Measurements from ENCODE around the gene CHST1. TPM values are rescaled to one million over a fixed set of nuclear protein-coding genes. Genes with fewer than 3 reads are reported as not detected.

Gene CHST1
- total RNA-seq, 1 donor from 2014 or later: 0.88 TPM

DNA sequence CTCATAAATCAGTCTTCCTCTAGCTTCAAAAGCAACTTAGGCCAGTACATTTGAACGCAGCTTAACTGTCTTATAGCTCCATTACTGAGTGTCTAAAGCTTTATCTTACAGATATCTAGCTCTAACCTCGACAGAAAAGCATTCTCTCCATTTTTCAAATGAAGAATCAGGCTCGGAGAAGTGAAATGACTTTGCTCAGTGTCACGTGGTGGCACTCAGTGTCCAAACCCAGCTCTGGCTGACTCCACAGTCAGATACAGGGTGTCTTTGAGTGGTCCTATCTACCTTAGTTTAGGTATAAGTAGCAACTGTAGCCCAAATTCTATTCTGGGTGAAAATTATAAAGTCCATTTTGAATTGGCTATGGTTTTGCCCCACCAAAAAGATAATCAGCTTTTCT lies 38.7 kb upstream of the CHST1 start:
- no peak overlapping the region for H3K4me3 ChIP-seq (ENCODE audit: low read depth, low read length)
- H3K27me3 ChIP-seq (ENCODE audit: control insufficient read depth, insufficient read depth, low read length): no peaks in the 10 kb centered on the region
- H3K36me3 ChIP-seq (ENCODE audit: control insufficient read depth, insufficient read depth, low read length): no peaks in the 10 kb centered on the region
- TF ChIP-seq, protein P1, sequence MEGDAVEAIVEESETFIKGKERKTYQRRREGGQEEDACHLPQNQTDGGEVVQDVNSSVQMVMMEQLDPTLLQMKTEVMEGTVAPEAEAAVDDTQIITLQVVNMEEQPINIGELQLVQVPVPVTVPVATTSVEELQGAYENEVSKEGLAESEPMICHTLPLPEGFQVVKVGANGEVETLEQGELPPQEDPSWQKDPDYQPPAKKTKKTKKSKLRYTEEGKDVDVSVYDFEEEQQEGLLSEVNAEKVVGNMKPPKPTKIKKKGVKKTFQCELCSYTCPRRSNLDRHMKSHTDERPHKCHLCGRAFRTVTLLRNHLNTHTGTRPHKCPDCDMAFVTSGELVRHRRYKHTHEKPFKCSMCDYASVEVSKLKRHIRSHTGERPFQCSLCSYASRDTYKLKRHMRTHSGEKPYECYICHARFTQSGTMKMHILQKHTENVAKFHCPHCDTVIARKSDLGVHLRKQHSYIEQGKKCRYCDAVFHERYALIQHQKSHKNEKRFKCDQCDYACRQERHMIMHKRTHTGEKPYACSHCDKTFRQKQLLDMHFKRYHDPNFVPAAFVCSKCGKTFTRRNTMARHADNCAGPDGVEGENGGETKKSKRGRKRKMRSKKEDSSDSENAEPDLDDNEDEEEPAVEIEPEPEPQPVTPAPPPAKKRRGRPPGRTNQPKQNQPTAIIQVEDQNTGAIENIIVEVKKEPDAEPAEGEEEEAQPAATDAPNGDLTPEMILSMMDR (IDR thresholded peaks at IDR 0.05; ENCODE audit: insufficient read depth, low read length, poor library complexity, severe bottlenecking): no peak
- DNase-seq (ENCODE audit: low read depth): no peak

DNA sequence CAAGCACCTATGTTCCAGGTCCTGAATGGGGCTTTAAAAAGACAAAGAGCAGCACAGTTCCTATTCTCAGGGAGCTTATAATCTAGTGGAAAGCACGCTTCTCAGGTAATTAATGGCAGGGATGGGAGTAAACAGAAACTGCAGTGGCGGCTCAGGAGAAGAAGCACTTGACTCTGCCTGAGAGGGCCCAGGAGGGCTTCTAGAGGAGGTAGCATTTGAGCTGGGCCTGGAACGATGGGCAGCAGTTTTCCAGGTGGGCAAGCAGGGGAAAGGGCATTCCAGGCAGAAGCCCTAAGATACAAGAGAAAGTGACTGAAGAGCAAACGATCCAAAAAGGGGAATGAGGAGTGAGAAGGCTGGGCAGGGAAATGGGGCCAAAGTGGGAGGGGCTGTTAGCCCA lies 37.1 kb upstream of the CHST1 start:
- Histone ChIP-seq H3K27me3 (ENCODE audit: control insufficient read depth, insufficient read depth, low read length) (no peaks in the 10 kb centered on the region), H3K4me3 (ENCODE audit: low read depth, low read length) (no peak overlapping the region), H3K36me3 (ENCODE audit: control insufficient read depth, insufficient read depth, low read length) (no peaks in the 10 kb centered on the region)
- TF ChIP-seq, protein P1 (IDR thresholded peaks at IDR 0.05; ENCODE audit: insufficient read depth, low read length, poor library complexity, severe bottlenecking): no peak
- DNase-seq (ENCODE audit: low read depth): no peak

DNA sequence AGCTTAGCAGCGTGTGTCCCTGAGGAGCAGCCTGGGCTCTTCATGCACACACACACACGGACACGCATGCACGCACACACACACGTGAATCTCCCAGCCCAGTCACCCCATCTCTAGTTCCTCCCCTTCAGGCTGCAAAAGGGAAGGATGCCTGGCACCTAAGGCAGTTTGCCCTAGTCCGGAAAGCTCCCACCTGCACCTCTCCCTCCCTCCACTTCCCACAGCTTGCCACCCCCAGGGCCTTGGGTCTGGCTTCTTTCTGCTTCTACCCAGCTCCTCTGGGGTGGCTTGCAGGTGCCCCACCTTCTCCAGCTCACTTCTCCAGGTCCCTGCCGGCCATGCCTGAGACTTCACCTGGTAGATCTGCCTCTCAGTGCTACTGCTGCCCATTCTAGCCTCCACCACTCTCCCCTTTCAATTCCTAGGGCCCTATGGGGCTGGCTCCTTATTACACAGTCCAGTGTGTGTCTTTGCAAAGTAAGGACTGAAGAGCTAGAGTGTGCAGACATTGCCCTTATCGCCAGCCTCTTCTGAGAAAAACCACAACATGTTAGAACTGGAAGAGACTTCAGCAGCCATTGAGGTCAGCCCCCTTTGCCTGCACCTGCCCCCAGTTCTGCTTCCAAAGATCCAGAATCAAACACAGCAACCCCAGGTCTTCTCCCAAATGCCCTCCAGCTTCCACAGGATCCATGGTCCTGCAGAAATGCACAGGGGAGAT lies 33.5 kb upstream of the CHST1 start:
- Histone ChIP-seq H3K4me3 (ENCODE audit: low read depth, low read length) (no peak overlapping the region), H3K27me3 (ENCODE audit: control insufficient read depth, insufficient read depth, low read length) (no peaks in the 10 kb centered on the region), H3K36me3 (ENCODE audit: control insufficient read depth, insufficient read depth, low read length) (no peaks in the 10 kb centered on the region)
- DNase-seq (ENCODE audit: low read depth): no peak
- TF ChIP-seq, protein P1 (IDR thresholded peaks at IDR 0.05; ENCODE audit: insufficient read depth, low read length, poor library complexity, severe bottlenecking): no peak

DNA sequence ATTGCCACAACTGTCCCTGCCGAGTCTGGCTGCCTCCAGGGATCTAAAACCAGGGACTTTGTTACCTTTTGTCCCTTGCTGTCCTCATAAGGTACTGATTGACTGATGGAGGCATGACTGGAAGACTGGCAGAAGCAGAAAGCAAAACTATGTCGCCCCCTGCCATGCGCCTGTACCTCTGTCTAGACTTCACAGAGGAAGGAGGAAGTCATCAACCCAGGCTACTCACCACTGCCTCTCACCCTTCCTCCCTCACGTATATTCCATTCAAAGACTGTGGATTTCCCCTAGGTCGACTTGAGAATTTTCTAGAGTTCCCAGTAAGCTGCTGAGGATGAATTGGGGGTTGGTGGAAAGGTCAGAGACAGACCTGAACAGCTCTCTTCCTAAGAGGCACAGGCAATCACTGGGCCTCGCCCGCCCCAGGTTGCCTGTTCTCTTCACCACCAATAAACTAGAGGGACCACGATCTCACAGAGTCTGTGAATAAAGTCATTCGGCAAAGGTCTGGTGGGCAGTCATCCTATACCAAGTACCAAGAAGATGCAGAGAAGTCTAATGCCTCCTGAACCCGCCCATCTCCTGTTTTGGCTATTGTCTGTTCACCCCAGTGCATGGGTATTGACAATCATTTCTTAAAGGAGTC lies 27.5 kb upstream of the CHST1 start:
- no peak for DNase-seq (ENCODE audit: low read depth)
- H3K27me3 ChIP-seq (ENCODE audit: control insufficient read depth, insufficient read depth, low read length): no peaks in the 10 kb centered on the region
- H3K36me3 ChIP-seq (ENCODE audit: control insufficient read depth, insufficient read depth, low read length): no peaks in the 10 kb centered on the region
- TF ChIP-seq, protein P1 (IDR thresholded peaks at IDR 0.05; ENCODE audit: insufficient read depth, low read length, poor library complexity, severe bottlenecking): no peak
- H3K4me3 ChIP-seq (ENCODE audit: low read depth, low read length): no peak overlapping the region

DNA sequence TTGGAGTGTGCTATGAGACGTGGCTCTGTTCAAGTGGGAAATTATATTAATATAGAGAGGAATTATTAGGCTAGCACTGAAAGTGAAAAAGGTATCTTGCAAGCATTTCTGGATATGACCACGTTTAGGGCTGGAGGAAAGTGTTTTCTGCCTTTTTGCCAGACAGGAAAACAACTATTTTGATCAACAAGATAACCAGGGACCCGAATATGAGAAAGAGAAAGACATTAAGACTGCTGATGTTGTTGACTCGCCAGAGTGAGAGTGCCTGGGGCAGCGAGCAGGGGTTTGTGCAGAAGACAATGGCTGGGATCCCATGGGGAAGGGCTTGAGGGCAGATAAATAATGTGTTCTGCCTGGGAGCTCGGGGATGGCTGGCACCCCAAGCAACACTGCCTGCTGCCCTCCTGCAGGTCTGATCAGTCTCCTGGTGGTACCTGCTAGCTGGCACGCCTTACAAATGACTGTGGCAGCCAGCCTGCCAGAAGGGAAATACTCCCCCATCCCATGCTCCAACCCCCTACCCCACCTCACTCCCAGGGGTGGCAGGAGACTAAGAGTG lies 23.1 kb upstream of the CHST1 start:
- H3K36me3 ChIP-seq (ENCODE audit: control insufficient read depth, insufficient read depth, low read length): no peaks in the 10 kb centered on the region
- peaks cover 9% of the 10 kb centered on the region for H3K27me3 ChIP-seq (ENCODE audit: control insufficient read depth, insufficient read depth, low read length)
- H3K4me3 ChIP-seq (ENCODE audit: low read depth, low read length): no peak overlapping the region
- no peak for DNase-seq (ENCODE audit: low read depth)
- TF ChIP-seq, protein P1 (IDR thresholded peaks at IDR 0.05; ENCODE audit: insufficient read depth, low read length, poor library complexity, severe bottlenecking): no peak
